Measurements from ENCODE around the gene CHD2. TPM values are rescaled to one million over a fixed set of nuclear protein-coding genes. Genes with fewer than 3 reads are reported as not detected.

Gene CHD2
- total RNA-seq, 1 donor from 2014 or later: 159 TPM

DNA sequence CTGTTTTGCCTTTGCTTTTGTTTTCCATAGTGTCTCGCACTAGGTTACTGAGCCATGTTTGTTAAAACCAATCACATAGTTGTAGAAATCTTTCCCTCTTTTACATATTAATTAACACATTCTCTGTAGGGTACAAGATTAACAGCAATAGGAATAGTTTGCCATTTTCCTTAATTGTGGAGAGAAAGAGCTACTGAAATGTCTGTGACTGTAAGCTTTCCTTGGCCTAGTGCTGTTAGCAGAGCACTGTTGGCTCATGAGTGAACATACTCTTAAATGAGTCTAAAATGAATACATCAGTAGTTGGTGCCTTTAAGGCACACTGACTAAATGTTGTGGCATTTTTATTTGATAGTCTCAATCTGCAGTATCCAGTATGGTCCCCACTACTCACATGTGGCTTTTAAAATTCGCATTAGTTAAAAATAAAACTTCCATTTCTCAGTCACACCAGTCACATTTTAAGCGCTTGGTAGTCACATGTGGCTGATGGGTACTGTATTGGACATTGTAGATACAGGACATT lies 28.2 kb downstream of the CHD2 start:
- Mint-ChIP-seq H3K27ac (peak overlapping the region; percentile 75), H3K36me3 (ENCODE audit: insufficient read depth) (peaks cover 42% of the 10 kb centered on the region)

DNA sequence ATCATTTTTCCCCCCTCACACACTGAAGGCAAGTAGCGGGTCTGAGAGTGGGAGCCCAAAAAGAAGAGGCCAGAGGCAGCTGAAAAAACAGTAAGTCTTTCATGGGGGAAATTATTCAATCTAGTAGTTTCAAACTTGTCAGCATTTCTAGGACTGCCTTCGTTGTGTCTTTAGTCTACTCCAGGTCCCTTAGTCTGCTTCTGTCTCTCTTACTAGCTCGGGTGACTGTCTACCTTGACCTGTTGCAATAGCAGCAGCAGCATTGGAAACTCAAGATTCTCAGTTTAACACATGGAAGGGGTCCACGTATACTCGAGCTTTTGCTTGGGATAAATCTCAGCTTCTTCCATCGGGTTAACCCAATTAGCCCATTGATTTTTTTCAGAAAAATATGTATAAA lies 28.9 kb downstream of the CHD2 start:
- H3K36me3 Mint-ChIP-seq (ENCODE audit: insufficient read depth): peaks cover 47% of the 10 kb centered on the region
- peak overlapping the region; percentile 63 for H3K27ac Mint-ChIP-seq
- no peak overlapping the region for H3K4me3 Mint-ChIP-seq (ENCODE audit: low read depth)
- no peak for DNase-seq (ENCODE audit: low spot score, unreplicated experiment)
- no peaks in the 10 kb centered on the region for H3K9me3 Mint-ChIP-seq (ENCODE audit: low read depth)
- no peaks in the 10 kb centered on the region for H3K27me3 Mint-ChIP-seq
- H3K4me1 Mint-ChIP-seq (ENCODE audit: low read depth): peaks cover 38% of the 10 kb centered on the region
- TF ChIP-seq, protein P1, sequence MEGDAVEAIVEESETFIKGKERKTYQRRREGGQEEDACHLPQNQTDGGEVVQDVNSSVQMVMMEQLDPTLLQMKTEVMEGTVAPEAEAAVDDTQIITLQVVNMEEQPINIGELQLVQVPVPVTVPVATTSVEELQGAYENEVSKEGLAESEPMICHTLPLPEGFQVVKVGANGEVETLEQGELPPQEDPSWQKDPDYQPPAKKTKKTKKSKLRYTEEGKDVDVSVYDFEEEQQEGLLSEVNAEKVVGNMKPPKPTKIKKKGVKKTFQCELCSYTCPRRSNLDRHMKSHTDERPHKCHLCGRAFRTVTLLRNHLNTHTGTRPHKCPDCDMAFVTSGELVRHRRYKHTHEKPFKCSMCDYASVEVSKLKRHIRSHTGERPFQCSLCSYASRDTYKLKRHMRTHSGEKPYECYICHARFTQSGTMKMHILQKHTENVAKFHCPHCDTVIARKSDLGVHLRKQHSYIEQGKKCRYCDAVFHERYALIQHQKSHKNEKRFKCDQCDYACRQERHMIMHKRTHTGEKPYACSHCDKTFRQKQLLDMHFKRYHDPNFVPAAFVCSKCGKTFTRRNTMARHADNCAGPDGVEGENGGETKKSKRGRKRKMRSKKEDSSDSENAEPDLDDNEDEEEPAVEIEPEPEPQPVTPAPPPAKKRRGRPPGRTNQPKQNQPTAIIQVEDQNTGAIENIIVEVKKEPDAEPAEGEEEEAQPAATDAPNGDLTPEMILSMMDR (IDR thresholded peaks at IDR 0.05; ENCODE audit: unreplicated experiment): no peak

More for the DNA sequence above, 28.2 kb downstream of the CHD2 start:
- Mint-ChIP-seq H3K27me3 (no peaks in the 10 kb centered on the region), H3K4me3 (ENCODE audit: low read depth) (peak overlapping the region; percentile 4), H3K9me3 (ENCODE audit: low read depth) (no peaks in the 10 kb centered on the region), H3K4me1 (ENCODE audit: low read depth) (peaks cover 35% of the 10 kb centered on the region)
- no peak for DNase-seq (ENCODE audit: low spot score, unreplicated experiment)
- TF ChIP-seq, protein P1 (IDR thresholded peaks at IDR 0.05; ENCODE audit: unreplicated experiment): no peak

DNA sequence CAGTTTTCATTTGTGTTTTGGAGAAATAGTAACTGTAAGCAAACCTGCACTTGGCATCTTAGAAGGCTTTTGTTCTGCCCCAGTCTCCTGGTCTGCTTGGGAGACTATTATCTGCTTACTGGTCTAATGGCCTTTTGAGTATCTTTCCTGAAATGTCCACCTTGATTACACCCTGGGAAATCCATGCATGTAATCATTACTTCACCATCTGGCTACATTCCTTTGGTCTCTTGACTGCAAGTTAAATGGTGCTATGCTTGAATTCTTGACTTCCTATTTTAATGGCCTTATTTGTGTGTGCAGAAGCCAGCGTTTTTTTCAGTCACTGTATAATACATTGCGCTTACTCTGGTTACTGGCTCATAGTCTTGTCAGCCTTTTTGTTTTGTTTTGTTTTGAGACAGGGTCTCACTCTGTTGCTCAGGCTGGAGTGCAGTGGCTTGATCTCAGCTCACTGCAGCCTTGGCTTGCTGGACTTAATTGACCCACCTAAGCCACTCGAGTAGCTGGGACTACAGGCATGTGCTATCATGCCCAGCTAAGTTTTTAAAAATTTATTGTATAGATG lies 30.0 kb downstream of the CHD2 start:
- Mint-ChIP-seq H3K9me3 (ENCODE audit: low read depth) (no peaks in the 10 kb centered on the region), H3K27me3 (no peaks in the 10 kb centered on the region), H3K4me3 (ENCODE audit: low read depth) (no peak overlapping the region), H3K36me3 (ENCODE audit: insufficient read depth) (peaks cover 52% of the 10 kb centered on the region), H3K4me1 (ENCODE audit: low read depth) (peaks cover 39% of the 10 kb centered on the region), H3K27ac (peak overlapping the region; percentile 92)
- no peak for DNase-seq (ENCODE audit: low spot score, unreplicated experiment)
- TF ChIP-seq, protein P1 (IDR thresholded peaks at IDR 0.05; ENCODE audit: unreplicated experiment): no peak

DNA sequence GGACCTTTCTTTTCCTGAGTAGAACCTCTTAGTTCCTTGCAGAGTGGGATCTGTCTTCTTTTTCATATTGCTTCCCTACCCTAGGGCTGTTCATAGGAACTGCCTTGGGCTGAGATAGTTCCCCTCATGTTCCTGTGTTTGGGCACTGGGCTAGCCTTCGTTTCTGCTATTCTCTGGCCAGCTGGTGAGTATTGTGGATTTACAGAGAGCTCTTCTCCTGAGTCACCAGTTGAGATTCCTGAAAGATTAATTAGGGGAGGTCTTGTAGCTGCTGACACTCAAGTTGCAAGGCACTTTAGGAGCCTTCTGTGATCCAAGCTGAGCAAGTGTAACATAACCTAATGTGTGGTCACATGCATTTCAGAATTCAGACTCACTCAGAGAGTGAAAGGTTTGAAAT lies 30.7 kb downstream of the CHD2 start:
- TF ChIP-seq, protein P1 (IDR thresholded peaks at IDR 0.05; ENCODE audit: unreplicated experiment): no peak
- peaks cover 55% of the 10 kb centered on the region for H3K36me3 Mint-ChIP-seq (ENCODE audit: insufficient read depth)
- peak overlapping the region; percentile 92 for H3K27ac Mint-ChIP-seq
- H3K27me3 Mint-ChIP-seq: no peaks in the 10 kb centered on the region
- H3K4me3 Mint-ChIP-seq (ENCODE audit: low read depth): no peak overlapping the region
- no peak for DNase-seq (ENCODE audit: low spot score, unreplicated experiment)
- H3K9me3 Mint-ChIP-seq (ENCODE audit: low read depth): no peaks in the 10 kb centered on the region
- peaks cover 46% of the 10 kb centered on the region for H3K4me1 Mint-ChIP-seq (ENCODE audit: low read depth)

DNA sequence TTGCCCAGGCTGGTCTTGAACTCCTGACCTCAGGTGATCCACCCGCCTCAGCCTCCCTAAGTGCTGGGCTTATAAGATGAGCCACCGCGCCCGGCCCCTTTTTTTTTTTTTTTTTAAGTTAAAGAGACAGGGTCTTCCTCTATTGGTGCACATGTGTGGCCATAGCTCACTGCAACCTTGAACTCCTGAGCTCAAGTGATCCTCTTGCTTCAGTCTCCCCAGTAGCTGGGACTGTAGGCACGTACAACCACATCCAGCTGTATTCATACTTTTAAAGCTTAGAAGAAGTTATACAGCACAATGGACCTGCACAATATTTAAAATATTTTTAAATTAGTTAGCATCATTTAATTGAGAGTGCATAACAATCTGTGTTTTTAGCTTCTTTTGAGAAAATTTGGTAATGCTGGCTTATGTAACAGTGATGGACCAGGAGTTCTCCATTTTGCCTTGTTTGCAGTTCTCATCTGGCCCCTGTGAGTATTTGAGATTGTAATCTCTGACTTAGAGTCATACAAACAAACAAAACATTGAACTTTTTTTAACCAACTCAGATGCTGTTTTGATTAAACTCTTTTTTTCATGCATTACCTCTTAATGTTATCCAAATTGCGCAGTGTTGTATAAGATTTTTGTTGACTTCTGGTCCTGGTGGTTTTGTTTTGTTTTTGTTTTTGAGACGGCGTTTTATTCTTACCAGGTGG lies 33.0 kb downstream of the CHD2 start:
- Mint-ChIP-seq H3K4me3 (ENCODE audit: low read depth) (no peak overlapping the region), H3K4me1 (ENCODE audit: low read depth) (peaks cover 46% of the 10 kb centered on the region), H3K36me3 (ENCODE audit: insufficient read depth) (peaks cover 51% of the 10 kb centered on the region), H3K27me3 (no peaks in the 10 kb centered on the region), H3K27ac (peak overlapping the region; percentile 65), H3K9me3 (ENCODE audit: low read depth) (no peaks in the 10 kb centered on the region)
- TF ChIP-seq, protein P1 (IDR thresholded peaks at IDR 0.05; ENCODE audit: unreplicated experiment): no peak
- DNase-seq (ENCODE audit: low spot score, unreplicated experiment): no peak
